ENCODE data around the gene SYNGR3.

Gene SYNGR3

DNA sequence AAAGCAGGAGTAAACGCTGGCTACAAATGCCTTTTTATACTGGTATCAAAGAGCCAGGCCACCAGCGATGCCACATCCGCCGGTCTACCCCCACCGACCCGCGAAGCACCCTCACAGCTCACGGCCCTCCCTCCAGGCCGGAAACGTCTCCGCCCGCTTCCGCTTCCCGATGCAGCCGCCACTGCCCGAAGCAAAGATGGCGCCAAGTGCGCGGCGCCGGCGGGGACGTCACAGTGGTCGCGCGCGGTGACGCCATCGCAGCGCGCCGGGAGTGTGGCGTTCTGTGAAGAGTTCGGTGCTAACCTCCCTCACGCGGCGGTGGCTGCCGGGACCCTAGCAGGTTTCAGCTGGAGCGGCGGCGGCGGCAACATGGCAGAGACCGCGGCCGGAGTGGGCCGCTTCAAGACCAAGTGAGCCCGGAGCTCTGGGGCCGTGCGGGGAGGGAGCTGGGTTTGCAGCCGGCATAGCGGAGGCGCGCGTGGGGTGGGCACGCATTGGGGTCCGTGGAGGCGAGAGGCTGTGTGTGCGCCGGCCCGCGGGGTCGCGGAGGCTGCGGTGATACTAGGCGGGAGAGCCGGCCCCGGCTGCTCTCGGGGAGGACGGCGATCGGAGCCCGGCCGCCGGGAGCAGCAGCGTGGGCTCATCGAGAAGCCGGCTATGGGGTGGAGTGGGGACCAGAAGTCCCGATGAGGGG, 17.8 kb upstream of the SYNGR3 start, which contains the start of gene TBL3:
Gene TBL3 (plus strand): TSS at position 258 of the 694 bp plus-strand sequence. CDS start 112 bp downstream, at position 370.
- H3K4me3 ChIP-seq (replicated peaks; ENCODE audit: low read depth, low read length) = peak within 1 kb of the TSS; percentile 93
- peak; percentile 97 for DNase-seq (ENCODE audit: extremely low read depth, insufficient read length)
- no peaks in the 10 kb centered on the region for H3K27me3 ChIP-seq (replicated peaks; ENCODE audit: control insufficient read depth, insufficient read depth, low read length)
- TF ChIP-seq, protein P1, sequence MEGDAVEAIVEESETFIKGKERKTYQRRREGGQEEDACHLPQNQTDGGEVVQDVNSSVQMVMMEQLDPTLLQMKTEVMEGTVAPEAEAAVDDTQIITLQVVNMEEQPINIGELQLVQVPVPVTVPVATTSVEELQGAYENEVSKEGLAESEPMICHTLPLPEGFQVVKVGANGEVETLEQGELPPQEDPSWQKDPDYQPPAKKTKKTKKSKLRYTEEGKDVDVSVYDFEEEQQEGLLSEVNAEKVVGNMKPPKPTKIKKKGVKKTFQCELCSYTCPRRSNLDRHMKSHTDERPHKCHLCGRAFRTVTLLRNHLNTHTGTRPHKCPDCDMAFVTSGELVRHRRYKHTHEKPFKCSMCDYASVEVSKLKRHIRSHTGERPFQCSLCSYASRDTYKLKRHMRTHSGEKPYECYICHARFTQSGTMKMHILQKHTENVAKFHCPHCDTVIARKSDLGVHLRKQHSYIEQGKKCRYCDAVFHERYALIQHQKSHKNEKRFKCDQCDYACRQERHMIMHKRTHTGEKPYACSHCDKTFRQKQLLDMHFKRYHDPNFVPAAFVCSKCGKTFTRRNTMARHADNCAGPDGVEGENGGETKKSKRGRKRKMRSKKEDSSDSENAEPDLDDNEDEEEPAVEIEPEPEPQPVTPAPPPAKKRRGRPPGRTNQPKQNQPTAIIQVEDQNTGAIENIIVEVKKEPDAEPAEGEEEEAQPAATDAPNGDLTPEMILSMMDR (IDR thresholded peaks at IDR 0.05; ENCODE audit: insufficient read depth, low read length, poor library complexity, severe bottlenecking) = no peak
- H3K36me3 ChIP-seq (ENCODE audit: control insufficient read depth, insufficient read depth, low read length) = peaks cover 26% of the 10 kb centered on the region

DNA sequence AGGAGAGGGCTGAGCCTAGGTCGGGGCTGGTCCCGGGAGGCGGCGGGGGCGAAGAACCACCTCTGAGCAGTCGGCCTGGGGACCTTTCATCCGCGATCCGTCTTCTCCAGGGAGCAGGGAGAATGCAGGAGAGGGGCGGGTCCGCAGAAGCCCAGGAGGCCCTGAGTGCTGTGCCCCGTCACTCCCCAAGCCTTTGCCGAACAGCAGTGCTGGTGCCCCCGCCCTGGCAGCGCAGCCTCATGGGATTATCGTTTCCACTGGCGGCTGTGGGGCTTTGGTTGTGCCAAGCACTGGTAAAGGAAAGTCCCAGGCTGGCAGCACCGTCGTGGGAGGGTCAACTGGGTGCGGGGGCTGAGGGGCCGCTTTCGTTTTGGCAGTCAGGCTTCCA, 17.3 kb upstream of the SYNGR3 start:
- no peak for DNase-seq (ENCODE audit: extremely low read depth, insufficient read length)
- H3K27me3 ChIP-seq (replicated peaks; ENCODE audit: control insufficient read depth, insufficient read depth, low read length) = no peaks in the 10 kb centered on the region

DNA sequence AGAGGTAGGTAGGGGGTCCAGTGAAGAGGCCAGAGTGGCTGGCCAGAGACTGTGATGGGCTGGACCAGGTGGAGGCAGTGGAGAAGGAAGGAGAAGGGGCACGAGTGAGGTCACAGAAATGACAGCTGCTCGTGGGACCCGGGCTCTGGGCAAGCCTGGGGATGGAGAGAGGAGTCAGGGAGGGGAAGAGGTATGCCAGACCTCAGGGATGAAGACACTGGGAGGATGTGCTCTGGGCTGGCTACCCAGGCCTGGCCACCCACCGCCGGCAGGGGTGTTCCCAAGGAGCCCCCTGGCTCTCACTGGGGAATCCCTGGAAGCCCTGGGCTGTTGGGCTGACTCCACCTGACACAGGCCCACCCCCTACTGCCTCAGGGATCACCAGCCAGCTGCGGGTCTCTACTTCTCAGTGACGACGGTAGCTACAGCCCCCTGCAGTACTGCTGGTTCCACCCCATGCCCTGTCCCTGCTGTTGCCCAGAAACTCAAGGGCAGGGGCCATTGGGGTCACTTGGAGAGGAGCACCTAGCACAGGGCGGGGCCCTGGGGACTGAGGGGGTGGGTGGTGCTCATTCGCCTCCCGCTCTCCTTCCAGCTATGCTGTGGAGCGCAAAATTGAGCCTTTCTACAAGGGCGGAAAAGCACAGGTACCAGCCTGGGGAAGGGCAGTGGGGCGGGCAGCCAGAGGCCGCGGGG, 16.2 kb upstream of the SYNGR3 start:
- Histone ChIP-seq H3K4me3 (replicated peaks; ENCODE audit: low read depth, low read length) (no peak overlapping the region), H3K27me3 (replicated peaks; ENCODE audit: control insufficient read depth, insufficient read depth, low read length) (no peaks in the 10 kb centered on the region), H3K36me3 (ENCODE audit: control insufficient read depth, insufficient read depth, low read length) (peaks cover 36% of the 10 kb centered on the region)
- no peak for DNase-seq (ENCODE audit: extremely low read depth, insufficient read length)
- TF ChIP-seq, protein P1 (IDR thresholded peaks at IDR 0.05; ENCODE audit: insufficient read depth, low read length, poor library complexity, severe bottlenecking) = no peak

More for the DNA sequence above, 17.3 kb upstream of the SYNGR3 start:
- Histone ChIP-seq H3K4me3 (replicated peaks; ENCODE audit: low read depth, low read length) (peak overlapping the region; percentile 93), H3K36me3 (ENCODE audit: control insufficient read depth, insufficient read depth, low read length) (peaks cover 28% of the 10 kb centered on the region)
- TF ChIP-seq, protein P1 (IDR thresholded peaks at IDR 0.05; ENCODE audit: insufficient read depth, low read length, poor library complexity, severe bottlenecking) = no peak

DNA sequence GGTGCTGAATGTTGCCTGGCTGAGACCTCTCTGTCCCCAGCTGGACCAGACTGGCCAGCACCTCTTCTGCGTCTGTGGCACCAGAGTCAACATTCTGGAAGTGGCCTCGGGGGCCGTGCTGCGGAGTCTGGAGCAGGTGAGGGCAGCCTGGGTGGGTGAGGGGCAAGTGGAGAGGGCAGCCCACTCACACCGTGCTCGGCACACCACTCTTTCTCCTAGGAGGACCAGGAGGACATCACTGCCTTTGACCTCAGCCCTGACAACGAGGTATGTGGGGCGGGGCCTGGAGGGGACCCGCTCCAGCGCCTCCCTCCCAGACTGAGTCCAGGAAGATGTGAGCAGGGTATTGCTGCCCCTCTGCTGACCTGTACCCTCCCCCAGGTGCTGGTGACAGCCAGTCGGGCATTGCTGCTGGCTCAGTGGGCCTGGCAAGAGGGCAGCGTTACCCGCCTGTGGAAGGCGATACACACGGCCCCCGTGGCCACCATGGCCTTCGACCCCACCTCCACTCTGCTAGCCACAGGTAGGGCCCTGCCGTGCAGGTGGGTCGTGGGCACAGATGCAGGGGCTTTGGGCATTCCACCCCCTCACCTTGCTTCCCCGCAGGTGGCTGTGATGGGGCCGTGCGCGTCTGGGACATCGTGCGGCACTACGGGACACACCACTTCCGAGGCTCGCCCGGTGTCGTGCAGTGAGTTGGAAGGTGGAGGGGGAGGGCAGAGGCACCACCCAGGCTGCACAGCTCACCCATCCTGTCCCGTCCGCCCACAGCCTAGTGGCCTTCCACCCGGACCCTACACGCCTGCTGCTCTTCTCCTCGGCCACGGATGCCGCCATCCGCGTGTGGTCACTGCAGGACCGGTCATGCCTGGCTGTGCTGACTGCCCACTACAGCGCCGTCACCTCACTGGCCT, 15.4 kb upstream of the SYNGR3 start:
- H3K36me3 ChIP-seq (ENCODE audit: control insufficient read depth, insufficient read depth, low read length) = peaks cover 36% of the 10 kb centered on the region
- TF ChIP-seq, protein P1 (IDR thresholded peaks at IDR 0.05; ENCODE audit: insufficient read depth, low read length, poor library complexity, severe bottlenecking) = no peak
- peak; percentile 4 for DNase-seq (ENCODE audit: extremely low read depth, insufficient read length)
- no peaks in the 10 kb centered on the region for H3K27me3 ChIP-seq (replicated peaks; ENCODE audit: control insufficient read depth, insufficient read depth, low read length)
- H3K4me3 ChIP-seq (replicated peaks; ENCODE audit: low read depth, low read length) = no peak overlapping the region

DNA sequence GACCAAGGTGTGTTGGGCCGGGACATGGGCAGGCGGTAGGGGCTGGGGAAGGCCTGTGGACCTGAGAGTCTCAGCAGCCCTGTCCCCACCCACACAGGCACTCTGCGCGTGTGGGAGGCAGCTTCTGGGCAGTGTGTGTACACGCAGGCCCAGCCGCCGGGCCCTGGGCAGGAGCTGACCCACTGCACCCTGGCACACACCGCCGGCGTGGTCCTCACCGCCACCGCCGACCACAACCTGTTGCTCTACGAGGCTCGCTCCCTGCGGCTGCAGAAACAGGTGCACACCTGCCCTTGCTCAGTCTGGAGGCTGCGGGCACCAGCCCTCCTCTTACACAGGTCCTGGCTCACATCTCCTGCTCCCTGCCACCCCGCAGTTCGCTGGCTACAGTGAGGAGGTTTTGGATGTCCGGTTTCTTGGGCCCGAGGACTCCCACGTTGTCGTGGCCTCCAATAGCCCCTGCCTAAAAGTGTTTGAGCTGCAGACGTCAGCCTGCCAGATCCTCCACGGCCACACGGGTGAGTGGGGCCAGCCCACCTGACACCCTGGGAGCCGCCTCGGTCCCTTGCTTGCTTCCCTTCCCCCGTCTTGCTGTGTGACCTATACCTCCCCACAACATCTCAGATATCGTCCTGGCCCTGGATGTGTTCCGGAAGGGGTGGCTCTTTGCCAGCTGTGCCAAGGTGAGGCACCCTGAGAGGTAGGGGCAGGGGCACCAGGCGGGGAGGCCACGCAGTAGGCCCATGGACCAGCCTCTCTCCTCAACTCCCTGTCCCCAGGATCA, 14.1 kb upstream of the SYNGR3 start:
- Histone ChIP-seq H3K36me3 (ENCODE audit: control insufficient read depth, insufficient read depth, low read length) (peaks cover 36% of the 10 kb centered on the region), H3K27me3 (replicated peaks; ENCODE audit: control insufficient read depth, insufficient read depth, low read length) (no peaks in the 10 kb centered on the region; the same call in 1 of the 2 replicates), H3K4me3 (replicated peaks; ENCODE audit: low read depth, low read length) (no peak overlapping the region)
- TF ChIP-seq, protein P1 (IDR thresholded peaks at IDR 0.05; ENCODE audit: insufficient read depth, low read length, poor library complexity, severe bottlenecking) = no peak
- no peak for DNase-seq (ENCODE audit: extremely low read depth, insufficient read length)

Data from GM06990 (cell line).